GM12878 (cell line): ENCODE results near the gene FANCL.
"Not testable (repeated sequence)": the region's sequence is repeated elsewhere in the genome, so short reads cannot be mapped to it uniquely, and the experiment has no call there.

Source experiments
- CEBPB ChIP-seq, 2 experiments: fragments of 150-350 bp in 1 of 2; IDR thresholded peaks; 2 replicates each; pipeline ENCODE4 v1.6.1; 2012 to 2014; ENCODE audit warnings: low read depth in 2 of 2, low read length in 2 of 2, borderline replicate concordance in 1 of 2, inconsistent platforms in 1 of 2
- CHD4 ChIP-seq: fragments of 200-600 bp; sonication (generic); IDR thresholded peaks from 2 replicates; pipeline ENCODE4 v1.6.1; 2016; ENCODE audit warnings: mild to moderate bottlenecking
- EZH2 ChIP-seq: IDR thresholded peaks from 2 replicates; pipeline ENCODE4 v1.6.1; 2012; ENCODE audit warnings: low read depth, mild to moderate bottlenecking, control low read depth, inconsistent platforms, low read length, borderline replicate concordance; ENCODE audit not compliant: control insufficient read depth
- FOXK2 ChIP-seq: fragments of 450-650 bp; IDR thresholded peaks from 2 replicates; pipeline ENCODE4 v1.6.1; 2017; ENCODE audit warnings: mild to moderate bottlenecking, moderate library complexity
- HDAC6 ChIP-seq: fragments of 200-600 bp; sonication (generic); IDR thresholded peaks from one replicate; pipeline ENCODE4 v1.8.0; 2017; ENCODE audit warnings: antibody characterized with exemption; ENCODE audit not compliant: unreplicated experiment
- MAX ChIP-seq: IDR thresholded peaks from 2 replicates; pipeline ENCODE4 v1.6.1; 2012; ENCODE audit warnings: low read depth, low read length, improper control_type of control experiment
- NR2F1 ChIP-seq: fragments of 450-650 bp; conservative IDR thresholded peaks from 2 replicates; pipeline ENCODE4 v1.6.1; 2017; ENCODE audit warnings: mild to moderate bottlenecking
- PBX3 ChIP-seq: IDR thresholded peaks from 2 replicates; pipeline ENCODE4 v1.6.1; 2011; ENCODE audit warnings: mild to moderate bottlenecking, low read depth, low read length, moderate library complexity; ENCODE audit not compliant: insufficient replicate concordance
- POLR2A ChIP-seq: IDR thresholded peaks from 2 replicates; pipeline ENCODE4 v1.6.1; 2011; ENCODE audit warnings: low read depth, mild to moderate bottlenecking, low read length
- POLR2AphosphoS5 ChIP-seq: IDR thresholded peaks from 2 replicates; pipeline ENCODE4 v1.6.1; 2011; ENCODE audit warnings: mild to moderate bottlenecking, low read length, inconsistent platforms
- RCOR1 ChIP-seq: conservative IDR thresholded peaks from 2 replicates; pipeline ENCODE4 v1.6.1; 2012; ENCODE audit warnings: low read depth, low read length, improper control_type of control experiment
- TAF1 ChIP-seq: IDR thresholded peaks from 2 replicates; pipeline ENCODE4 v1.6.1; 2011; ENCODE audit warnings: mild to moderate bottlenecking, low read depth, low read length, borderline replicate concordance
- TCF12 ChIP-seq: IDR thresholded peaks from 2 replicates; pipeline ENCODE4 v1.6.1; 2011; ENCODE audit warnings: low read depth, mild to moderate bottlenecking, low read length
- TF ChIP-seq, protein P1 (sequence below): IDR thresholded peaks from 2 replicates; pipeline ENCODE4 v1.6.1; 2012; ENCODE audit warnings: improper control_type of control experiment, low read depth, low read length; ENCODE audit not compliant: insufficient replicate concordance

DNA sequence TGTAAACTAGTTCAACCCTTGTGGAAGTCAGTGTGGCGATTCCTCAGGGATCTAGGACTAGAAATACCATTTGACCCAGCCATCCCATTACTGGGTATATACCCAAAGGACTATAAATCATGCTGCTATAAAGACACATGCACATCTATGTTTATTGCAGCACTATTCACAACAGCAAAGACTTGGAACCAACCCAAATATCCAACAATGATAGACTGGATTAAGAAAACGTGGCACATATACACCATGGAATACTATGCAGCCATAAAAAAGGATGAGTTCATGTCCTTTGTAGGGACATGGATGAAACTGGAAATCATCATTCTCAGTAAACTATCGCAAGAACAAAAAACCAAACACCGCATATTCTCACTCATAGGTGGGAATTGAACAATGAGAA lies 63.9 kb downstream of the FANCL start:
- not testable (repeated sequence) for TF ChIP-seq RCOR1; MAX; POLR2A; EZH2; NR2F1; PBX3; TCF12; CHD4; CEBPB (IDR thresholded peaks at IDR 0.05; ENCODE audit: borderline replicate concordance in 1 of 2, low read depth in 2 of 2, low read length in 2 of 2); HDAC6; POLR2AphosphoS5; FOXK2; TAF1
- TF ChIP-seq, protein P1, sequence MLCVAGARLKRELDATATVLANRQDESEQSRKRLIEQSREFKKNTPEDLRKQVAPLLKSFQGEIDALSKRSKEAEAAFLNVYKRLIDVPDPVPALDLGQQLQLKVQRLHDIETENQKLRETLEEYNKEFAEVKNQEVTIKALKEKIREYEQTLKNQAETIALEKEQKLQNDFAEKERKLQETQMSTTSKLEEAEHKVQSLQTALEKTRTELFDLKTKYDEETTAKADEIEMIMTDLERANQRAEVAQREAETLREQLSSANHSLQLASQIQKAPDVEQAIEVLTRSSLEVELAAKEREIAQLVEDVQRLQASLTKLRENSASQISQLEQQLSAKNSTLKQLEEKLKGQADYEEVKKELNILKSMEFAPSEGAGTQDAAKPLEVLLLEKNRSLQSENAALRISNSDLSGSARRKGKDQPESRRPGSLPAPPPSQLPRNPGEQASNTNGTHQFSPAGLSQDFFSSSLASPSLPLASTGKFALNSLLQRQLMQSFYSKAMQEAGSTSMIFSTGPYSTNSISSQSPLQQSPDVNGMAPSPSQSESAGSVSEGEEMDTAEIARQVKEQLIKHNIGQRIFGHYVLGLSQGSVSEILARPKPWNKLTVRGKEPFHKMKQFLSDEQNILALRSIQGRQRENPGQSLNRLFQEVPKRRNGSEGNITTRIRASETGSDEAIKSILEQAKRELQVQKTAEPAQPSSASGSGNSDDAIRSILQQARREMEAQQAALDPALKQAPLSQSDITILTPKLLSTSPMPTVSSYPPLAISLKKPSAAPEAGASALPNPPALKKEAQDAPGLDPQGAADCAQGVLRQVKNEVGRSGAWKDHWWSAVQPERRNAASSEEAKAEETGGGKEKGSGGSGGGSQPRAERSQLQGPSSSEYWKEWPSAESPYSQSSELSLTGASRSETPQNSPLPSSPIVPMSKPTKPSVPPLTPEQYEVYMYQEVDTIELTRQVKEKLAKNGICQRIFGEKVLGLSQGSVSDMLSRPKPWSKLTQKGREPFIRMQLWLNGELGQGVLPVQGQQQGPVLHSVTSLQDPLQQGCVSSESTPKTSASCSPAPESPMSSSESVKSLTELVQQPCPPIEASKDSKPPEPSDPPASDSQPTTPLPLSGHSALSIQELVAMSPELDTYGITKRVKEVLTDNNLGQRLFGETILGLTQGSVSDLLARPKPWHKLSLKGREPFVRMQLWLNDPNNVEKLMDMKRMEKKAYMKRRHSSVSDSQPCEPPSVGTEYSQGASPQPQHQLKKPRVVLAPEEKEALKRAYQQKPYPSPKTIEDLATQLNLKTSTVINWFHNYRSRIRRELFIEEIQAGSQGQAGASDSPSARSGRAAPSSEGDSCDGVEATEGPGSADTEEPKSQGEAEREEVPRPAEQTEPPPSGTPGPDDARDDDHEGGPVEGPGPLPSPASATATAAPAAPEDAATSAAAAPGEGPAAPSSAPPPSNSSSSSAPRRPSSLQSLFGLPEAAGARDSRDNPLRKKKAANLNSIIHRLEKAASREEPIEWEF: not testable (repeated sequence)
